GM19324 (cell line): Measurements from ENCODE around the gene NSDHL.
"Not testable (repeated sequence)": the region's sequence is repeated elsewhere in the genome, so short reads cannot be mapped to it uniquely, and the experiment has no call there.

Source experiments
- ATAC-seq: cut with Tn5 transposase; IDR thresholded peaks from one replicate; pipeline ENCODE4 v1.9.1; 2021; ENCODE audit warnings: mild to moderate bottlenecking, moderate library complexity; ENCODE audit not compliant: unreplicated experiment, low FRiP score

Gene NSDHL

DNA sequence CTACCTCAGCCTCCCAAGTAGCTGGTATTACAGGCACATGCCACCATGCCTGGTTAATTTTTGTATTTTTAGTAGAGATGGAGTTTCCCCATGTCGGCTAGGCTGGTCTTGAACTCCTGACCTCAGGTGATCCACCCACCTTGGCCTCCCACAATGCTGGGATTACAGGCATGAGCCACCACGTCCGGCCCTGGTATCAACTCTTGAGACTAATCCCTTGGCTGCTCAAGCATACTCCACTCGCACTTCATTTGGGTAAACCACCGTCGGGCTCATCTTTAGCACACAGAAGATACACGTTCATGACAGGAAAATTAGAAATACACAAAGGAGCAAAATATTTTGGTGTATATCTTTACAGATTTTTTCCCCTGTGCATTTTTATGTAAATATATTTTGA lies 79.2 kb downstream of the NSDHL start:
- not testable (repeated sequence) for ATAC-seq

DNA sequence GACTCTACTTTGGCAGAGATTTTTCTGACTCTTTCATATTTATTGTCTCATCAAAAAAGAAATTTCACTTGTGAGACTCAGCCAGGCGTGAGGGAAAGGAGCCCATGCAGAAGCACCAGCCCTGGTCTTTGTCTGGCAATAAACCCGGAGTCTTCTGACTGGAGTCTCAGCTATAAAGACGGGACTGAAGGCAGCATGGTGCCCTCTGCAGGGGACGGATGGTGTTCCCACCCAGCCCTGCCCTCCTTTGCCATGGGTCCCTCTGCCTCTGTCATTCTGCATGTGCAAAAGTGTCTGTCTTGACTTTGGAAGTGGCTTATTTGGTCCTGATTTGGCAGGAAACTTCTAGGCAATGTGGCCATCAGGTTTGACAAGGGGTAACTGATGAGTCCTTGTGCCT lies 81.2 kb downstream of the NSDHL start:
- no peak for ATAC-seq

DNA sequence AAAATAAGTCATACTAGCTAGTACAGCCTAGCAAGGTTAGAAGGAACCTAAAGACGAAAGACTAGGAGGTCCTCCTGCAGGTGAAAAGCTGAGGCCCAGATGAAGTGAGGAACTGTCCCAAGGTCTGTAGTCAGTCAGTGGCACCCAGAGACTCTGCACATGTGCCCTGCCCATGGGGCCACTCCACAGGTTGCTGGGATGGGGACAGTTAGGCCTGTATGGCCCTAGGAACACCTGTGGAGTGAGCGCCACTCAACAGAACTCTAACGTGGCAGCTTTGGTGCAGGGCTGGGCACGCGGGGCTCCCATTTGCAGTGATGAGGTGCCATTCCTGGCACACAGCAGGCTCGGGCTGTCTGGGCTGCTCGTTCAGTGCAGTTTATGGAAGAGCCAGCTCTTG lies 81.8 kb downstream of the NSDHL start:
- ATAC-seq: no peak

DNA sequence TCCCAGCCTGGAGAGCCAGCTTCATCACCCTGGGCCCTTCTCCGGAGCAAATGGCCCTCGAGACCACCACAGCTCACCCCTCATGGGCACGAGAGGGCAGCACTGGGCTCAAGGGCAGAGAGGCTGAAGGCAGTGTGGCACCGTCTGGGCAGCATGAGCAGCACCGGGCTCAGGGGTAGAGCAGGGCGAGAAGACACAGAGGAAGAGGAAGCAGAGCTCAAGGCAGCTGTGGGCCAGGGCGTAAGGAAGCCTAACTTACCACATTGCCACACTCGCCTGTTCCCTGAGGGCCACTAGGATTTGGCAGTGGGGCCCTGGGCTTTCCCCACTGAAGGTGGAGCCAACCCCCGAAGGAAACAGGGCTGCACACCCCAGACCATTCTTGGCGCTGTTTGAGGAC lies 82.5 kb downstream of the NSDHL start:
- ATAC-seq: no peak

DNA sequence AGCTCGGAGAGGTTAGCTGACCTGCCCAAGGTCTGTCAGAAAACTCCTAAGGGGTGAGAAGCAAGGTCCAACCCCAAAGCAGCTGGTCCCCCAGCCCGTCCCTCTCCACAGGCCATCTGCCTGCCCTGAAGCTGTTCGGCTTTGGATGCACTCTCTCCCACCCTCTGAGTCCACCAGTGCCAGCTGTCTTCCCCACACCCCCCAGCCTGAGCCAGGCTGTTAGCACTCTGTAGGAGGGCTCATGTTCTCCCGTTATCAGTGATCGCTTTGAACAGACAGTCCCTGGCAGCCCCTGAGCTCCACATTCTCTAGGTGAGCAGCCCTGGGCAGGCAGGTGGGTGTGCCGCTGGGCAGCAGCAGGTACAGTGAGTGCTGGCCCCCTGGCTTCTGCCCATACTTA lies 83.0 kb downstream of the NSDHL start:
- no peak for ATAC-seq

DNA sequence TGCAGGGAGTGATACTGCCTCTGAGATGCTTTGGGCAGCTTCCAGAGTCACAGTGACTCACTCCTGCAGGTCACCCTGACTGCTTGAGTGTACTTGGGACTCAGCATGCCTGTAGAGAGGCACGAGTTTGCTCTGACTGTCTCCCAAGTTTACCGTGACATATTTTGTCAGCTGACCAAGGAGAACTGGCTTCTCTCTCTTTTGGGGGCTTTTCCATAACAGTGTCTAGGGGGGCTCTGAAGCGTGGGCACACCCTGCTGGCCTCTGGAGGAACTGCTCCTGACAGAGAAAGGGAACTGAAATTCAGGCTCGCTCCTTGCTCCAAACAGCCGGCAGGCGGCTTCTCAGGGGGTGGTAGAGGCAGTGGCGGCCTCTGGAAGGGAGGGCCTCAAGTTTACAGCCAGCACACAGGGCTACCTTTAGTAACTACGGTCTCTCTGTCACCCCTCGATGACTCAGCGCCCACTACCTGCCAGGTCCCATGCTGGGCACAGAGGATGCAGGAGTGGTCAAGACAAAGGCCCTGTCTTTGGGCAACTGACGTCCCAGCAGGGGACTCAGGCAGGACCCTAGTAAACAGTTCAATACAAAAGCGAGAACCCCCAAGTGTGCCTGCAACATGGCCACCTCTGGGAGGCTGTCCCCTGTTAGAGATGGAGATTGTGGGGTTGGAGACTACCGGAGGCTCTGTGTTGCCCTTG lies 84.8 kb downstream of the NSDHL start:
- ATAC-seq: peak; percentile 84

DNA sequence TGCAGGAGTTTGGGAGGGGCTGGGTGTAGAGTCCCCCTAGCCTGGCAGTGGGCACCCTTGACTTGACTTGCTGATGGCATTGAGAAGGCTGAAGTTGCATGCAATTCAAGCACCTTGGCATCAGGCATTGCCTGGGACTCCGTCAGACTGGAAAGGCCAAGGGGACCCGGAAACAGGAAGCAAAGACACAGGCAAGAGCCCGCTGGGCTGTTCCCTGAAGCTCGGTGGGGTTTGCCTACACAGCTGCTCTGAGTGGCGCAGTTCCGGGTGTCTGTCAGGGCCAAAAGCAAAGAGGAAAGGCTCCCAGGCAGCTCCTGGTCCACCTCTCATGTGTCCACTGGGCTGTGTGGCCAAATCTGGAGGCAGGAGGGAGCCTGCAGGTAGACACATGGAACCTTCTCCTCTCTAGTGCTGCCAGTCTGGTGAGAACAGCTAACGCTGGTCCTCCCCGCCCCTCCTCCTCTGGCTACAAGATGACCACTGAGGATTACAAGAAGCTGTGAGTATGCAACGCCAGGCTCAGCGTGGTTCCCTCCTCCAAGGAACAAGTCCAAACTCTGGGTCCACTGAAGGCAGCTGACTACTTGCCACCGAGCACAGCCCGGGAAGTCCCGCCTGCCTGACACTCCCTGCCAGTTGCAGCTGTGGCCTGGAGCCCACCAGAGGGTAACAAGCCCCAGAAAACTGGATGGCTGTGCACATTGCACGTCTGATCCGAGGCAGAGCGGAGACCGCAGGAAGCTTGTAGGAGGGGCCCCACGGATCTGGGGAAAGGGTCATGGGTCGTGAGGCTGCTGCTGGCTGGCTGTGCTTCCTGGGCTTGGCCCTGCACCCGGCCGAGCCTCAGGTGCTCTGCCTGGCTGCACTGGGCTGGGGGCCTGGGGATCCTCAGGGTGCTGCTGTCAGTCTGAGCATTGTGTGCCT lies 87.1 kb downstream of the NSDHL start:
- ATAC-seq: no peak

DNA sequence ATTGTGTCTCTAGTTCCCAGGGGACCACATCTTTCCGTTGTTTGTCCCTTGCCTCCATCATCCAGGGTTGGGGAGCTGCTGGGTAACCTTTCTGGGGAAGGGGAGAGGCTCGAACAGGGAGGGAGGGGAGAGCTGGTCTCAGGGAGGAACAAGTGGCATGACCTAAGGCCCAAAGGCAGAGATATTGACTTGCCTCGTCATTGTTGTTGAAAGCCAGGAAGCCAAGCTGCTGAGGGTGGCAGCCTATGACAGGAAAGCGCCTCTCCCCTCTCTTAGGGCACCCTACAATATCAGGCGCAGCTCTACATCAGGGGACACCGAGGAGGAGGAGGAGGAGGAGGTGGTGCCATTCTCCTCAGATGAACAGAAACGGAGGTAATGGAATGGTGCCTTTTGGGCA lies 87.8 kb downstream of the NSDHL start:
- ATAC-seq: no peak
